GM23248 (cell line): ENCODE measurements around the gene KCNA5. TPM values are rescaled to one million over a fixed set of nuclear protein-coding genes. Genes with fewer than 3 reads are reported as not detected.
A peak's percentile ranks its signal among the peaks of the same experiment; 100 is the strongest.

Experiments used
- DNase-seq: peaks from one replicate; pipeline ENCODE4 v3.0.0-alpha.2; 2015
- H2AFZ ChIP-seq: fragments of 200-600 bp; sonication (generic); 2 replicates; pipeline ENCODE4 v1.6.1; 2016; ENCODE audit warnings: antibody characterized with exemption
- H3F3A ChIP-seq: fragments of 200-600 bp; sonication (generic); 2 replicates; pipeline ENCODE4 v1.6.1; 2016; ENCODE audit warnings: mild to moderate bottlenecking, antibody characterized with exemption, mixed run types; ENCODE audit not compliant: insufficient read depth
- H3K27ac ChIP-seq: fragments of 200-600 bp; sonication (generic); 2 replicates; pipeline ENCODE4 v1.5.1; 2016; ENCODE audit warnings: mild to moderate bottlenecking
- H3K27me3 ChIP-seq: fragments of 200-600 bp; sonication (generic); replicated peaks from 2 replicates; pipeline ENCODE4 v1.6.1; 2016; ENCODE audit warnings: mild to moderate bottlenecking; ENCODE audit not compliant: insufficient read depth
- H3K36me3 ChIP-seq: fragments of 200-600 bp; sonication (generic); 2 replicates; pipeline ENCODE4 v1.6.1; 2016; ENCODE audit warnings: low read depth, mild to moderate bottlenecking
- H3K4me1 ChIP-seq: fragments of 200-600 bp; sonication (generic); 2 replicates; pipeline ENCODE4 v1.6.1; 2016; ENCODE audit warnings: mild to moderate bottlenecking; ENCODE audit not compliant: insufficient read depth
- H3K4me2 ChIP-seq: fragments of 200-600 bp; sonication (generic); one replicate; pipeline ENCODE4 v1.6.1; 2016; ENCODE audit warnings: mild to moderate bottlenecking; ENCODE audit not compliant: unreplicated experiment
- H3K4me3 ChIP-seq: fragments of 200-600 bp; sonication (generic); 2 replicates; pipeline ENCODE4 v1.5.1; 2016; ENCODE audit warnings: mild to moderate bottlenecking
- H3K79me2 ChIP-seq: fragments of 200-600 bp; sonication (generic); 2 replicates; pipeline ENCODE4 v1.6.1; 2016; ENCODE audit warnings: mild to moderate bottlenecking; ENCODE audit not compliant: insufficient read depth
- H3K9ac ChIP-seq: fragments of 200-600 bp; sonication (generic); 2 replicates; pipeline ENCODE4 v1.6.1; 2016; ENCODE audit warnings: mild to moderate bottlenecking
- H3K9me2 ChIP-seq: fragments of 200-600 bp; sonication (generic); 2 replicates; pipeline ENCODE4 v1.6.1; 2016; ENCODE audit warnings: mixed run types, mild to moderate bottlenecking, moderate library complexity; ENCODE audit not compliant: insufficient read depth
- H3K9me3 ChIP-seq: fragments of 200-600 bp; sonication (generic); one replicate; pipeline ENCODE4 v1.6.1; 2017; ENCODE audit warnings: low read depth
- H4K20me1 ChIP-seq: fragments of 200-600 bp; sonication (generic); 2 replicates; pipeline ENCODE4 v1.6.0; 2016; ENCODE audit not compliant: insufficient read depth
- EZH2 ChIP-seq: fragments of 200-600 bp; sonication (generic); IDR thresholded peaks from 2 replicates; pipeline ENCODE4 v1.6.1; 2018; ENCODE audit warnings: antibody characterized with exemption, mild to moderate bottlenecking; ENCODE audit not compliant: insufficient read depth, poor library complexity, severe bottlenecking
- EZH2phosphoT487 ChIP-seq: fragments of 200-600 bp; sonication (generic); IDR thresholded peaks from 2 replicates; pipeline ENCODE4 v1.6.1; 2018; ENCODE audit warnings: antibody characterized with exemption, moderate library complexity, mild to moderate bottlenecking, low read depth; ENCODE audit not compliant: insufficient read depth
- WGBS, 2 experiments: methylation state at CpG; one replicate each; pipeline ENCODE4 v1.1.6; 2015 to 2017; ENCODE audit warnings: low lambda C conversion rate in 2 of 2, low coverage in 1 of 2; ENCODE audit errors: missing lambda C conversion rate in 2 of 2; 5-methylcytosine and 5-hydroxymethylcytosine counted together
- in situ Hi-C: fragments of 300-500 bp; cut with MboI; formaldehyde crosslinking; loops from 2 replicates; pipeline ENCODE4 v1.15.0; 2020
- polyA plus RNA-seq: library from polyadenylated mRNA; unstranded; fragments of >200 nt; fragmentation: Nextera tagmentation; extraction: Ambion mirVana; gene quantifications from 2 replicates; pipeline ENCODE4 v1.2.1, GENCODE V29; 2016
- total RNA-seq: library from RNA; depleted of rRNA; stranded (reverse); fragments of >200 nt; shearing (Covaris generic); gene quantifications from 2 replicates; pipeline ENCODE4 v1.2.3, GENCODE V29; 2014

KCNA5 gene
- total and polyA plus RNA-seq, 2 experiments from 2014 or later, result not detected

DNA sequence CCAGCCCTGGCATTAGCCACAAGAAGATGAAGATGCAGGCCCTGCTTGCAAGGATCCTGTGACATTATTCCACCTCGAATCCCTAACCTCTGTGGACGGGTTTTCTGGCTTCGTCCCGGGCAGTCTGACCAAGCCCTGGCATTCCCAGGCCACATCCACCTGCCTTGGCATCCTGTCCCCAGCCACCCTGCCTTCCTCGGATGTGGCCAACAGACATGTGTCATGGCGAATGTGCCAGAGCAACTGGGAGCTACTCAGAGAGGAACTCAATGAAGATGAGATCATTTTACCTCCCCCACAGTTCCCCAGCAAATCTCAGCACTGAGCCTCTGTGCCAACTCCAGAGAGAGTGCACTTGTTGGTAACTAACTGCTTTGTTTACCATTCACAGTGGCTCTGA, 33.5 kb upstream of the KCNA5 start:
- in situ Hi-C loops, result no loop called here
- Histone ChIP-seq H4K20me1 (no peaks in the 10 kb centered on the region), H3K4me1 (no peaks in the 10 kb centered on the region), H3K27me3 (peaks cover 7% of the 10 kb centered on the region; the same call in 1 of the 2 replicates), H3K79me2 (no peaks in the 10 kb centered on the region), H3K9me2 (no peaks in the 10 kb centered on the region), H3K9me3 (no peaks in the 10 kb centered on the region), H3K9ac (no peak overlapping the region), H3K27ac (no peak overlapping the region), H3F3A (no peaks in the 10 kb centered on the region), H3K36me3 (no peaks in the 10 kb centered on the region), H3K4me3 (no peak overlapping the region), H3K4me2 (no peak overlapping the region), H2AFZ (no peak overlapping the region)
- WGBS, 2 experiments, result 77 to 78% methylated on average over 6 of the region's 6 CpGs
- no peak for DNase-seq
- TF ChIP-seq EZH2, result no peak
- no peak for TF ChIP-seq EZH2phosphoT487

DNA sequence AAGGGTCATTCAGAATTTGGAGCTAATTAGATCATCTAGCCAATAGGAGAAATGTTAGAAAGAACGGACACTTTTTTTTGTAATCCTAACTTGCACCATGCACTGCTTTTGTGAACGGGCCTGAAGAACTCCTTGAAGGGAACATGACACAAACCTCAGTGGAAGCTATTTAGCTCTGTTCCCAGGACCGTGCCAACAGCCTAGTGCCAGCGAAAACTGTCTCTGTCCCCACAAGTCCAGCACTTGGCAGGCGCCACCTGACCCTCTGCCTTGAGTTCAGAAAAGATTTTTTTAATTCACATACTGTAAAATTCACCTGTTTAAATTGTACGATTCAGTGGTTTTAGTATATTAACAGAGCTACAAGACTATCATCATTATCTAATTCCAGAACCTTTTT, 31.3 kb upstream of the KCNA5 start:
- no peaks in the 10 kb centered on the region for H4K20me1 ChIP-seq
- no peaks in the 10 kb centered on the region for H3K9me3 ChIP-seq
- H2AFZ ChIP-seq, result no peak overlapping the region
- 0 out of 2 replicates have a peak, but pooled peaks cover 3% of the 10 kb centered on the region for H3K27me3 ChIP-seq
- no peak for TF ChIP-seq EZH2phosphoT487
- no peak for TF ChIP-seq EZH2
- WGBS, 2 experiments, result 79 to 80% methylated on average over 6 of the region's 6 CpGs
- no peak overlapping the region for H3K27ac ChIP-seq
- no peaks in the 10 kb centered on the region for H3F3A ChIP-seq
- H3K9me2 ChIP-seq, result no peaks in the 10 kb centered on the region
- in situ Hi-C loops, result no loop called here
- no peaks in the 10 kb centered on the region for H3K4me1 ChIP-seq
- no peak for DNase-seq
- H3K36me3 ChIP-seq, result no peaks in the 10 kb centered on the region
- H3K4me2 ChIP-seq, result no peak overlapping the region
- H3K79me2 ChIP-seq, result no peaks in the 10 kb centered on the region
- H3K9ac ChIP-seq, result no peak overlapping the region
- no peak overlapping the region for H3K4me3 ChIP-seq

- Histone ChIP-seq H3K4me1 (no peaks in the 10 kb centered on the region), H3K9ac (no peak overlapping the region), H3K79me2 (no peaks in the 10 kb centered on the region), H3F3A (no peaks in the 10 kb centered on the region), H3K36me3 (no peaks in the 10 kb centered on the region), H4K20me1 (no peaks in the 10 kb centered on the region), H3K27ac (no peak overlapping the region), H3K9me2 (no peaks in the 10 kb centered on the region), H3K4me3 (no peak overlapping the region), H3K9me3 (no peaks in the 10 kb centered on the region), H2AFZ (no peak overlapping the region), H3K4me2 (no peak overlapping the region), H3K27me3 (0 out of 2 replicates have a peak, but pooled peaks cover 3% of the 10 kb centered on the region)
- no peak for TF ChIP-seq EZH2phosphoT487
- TF ChIP-seq EZH2, result no peak
- WGBS, 2 experiments, result 42 to 47% methylated on average over 5 of the region's 5 CpGs
- DNase-seq, result no peak
- in situ Hi-C loops, result no loop called here
These were observed 30.4 kb upstream of the KCNA5 start for GRCh38 chr12:5013266-5013730.

DNA sequence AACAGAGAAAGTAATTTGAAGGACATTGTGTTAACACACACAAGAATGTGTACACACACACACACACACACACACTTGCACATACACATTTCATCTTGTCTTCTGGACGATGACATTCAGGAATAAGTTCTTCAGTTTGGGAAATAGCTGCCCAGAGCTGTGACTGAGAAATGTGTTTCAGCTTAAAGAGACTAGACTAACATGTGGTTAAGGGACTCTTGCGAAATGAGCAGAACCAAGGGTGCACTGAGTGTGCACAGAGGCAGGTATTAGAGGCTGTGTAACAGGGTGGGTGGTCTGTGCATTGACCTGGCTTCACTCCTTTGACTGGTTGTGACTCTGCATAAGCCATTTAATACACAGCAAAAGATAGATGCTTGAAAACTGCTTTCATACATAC, 29.4 kb upstream of the KCNA5 start:
- in situ Hi-C loops, result no loop called here
- no peak overlapping the region for H2AFZ ChIP-seq
- no peak overlapping the region for H3K27ac ChIP-seq
- no peak overlapping the region for H3K4me3 ChIP-seq
- H3K36me3 ChIP-seq, result no peaks in the 10 kb centered on the region
- WGBS, 2 experiments, result 46 to 47% methylated on average over 2 of the region's 2 CpGs
- no peaks in the 10 kb centered on the region for H3F3A ChIP-seq
- H3K9ac ChIP-seq, result no peak overlapping the region
- H4K20me1 ChIP-seq, result no peaks in the 10 kb centered on the region
- H3K9me3 ChIP-seq, result no peaks in the 10 kb centered on the region
- peaks cover 3% of the 10 kb centered on the region; the same call in 1 of the 2 replicates for H3K27me3 ChIP-seq
- no peaks in the 10 kb centered on the region for H3K9me2 ChIP-seq
- no peaks in the 10 kb centered on the region for H3K79me2 ChIP-seq
- DNase-seq, result peak; percentile 45
- H3K4me2 ChIP-seq, result no peak overlapping the region
- TF ChIP-seq EZH2phosphoT487 (no peak), EZH2 (no peak)
- no peaks in the 10 kb centered on the region for H3K4me1 ChIP-seq
